Stomach (tissue), 9 donors: ENCODE data around the gene TMEM147. TPM values are rescaled to one million over a fixed set of nuclear protein-coding genes. Genes with fewer than 3 reads are reported as not detected.

Experiments
- DNase-seq, 2 donors: peaks; one replicate each; pipeline versions ENCODE4 v3.0.0 to v3.0.0-alpha.2; 2013 to 2019
- H3K27ac ChIP-seq, 5 donors: fragments of 200-600 bp in 4 of 5; sonication (generic) in 4 of 5; one replicate each; pipeline ENCODE4 v1.5.1; 2013 to 2019; ENCODE audit warnings: mild to moderate bottlenecking in 1 of 5, moderate library complexity in 1 of 5
- H3K27me3 ChIP-seq, 3 donors: fragments of 200-600 bp; sonication (generic); one replicate each; pipeline ENCODE4 v1.5.1; 2017 to 2019; ENCODE audit warnings: mixed run types in 1 of 3
- H3K36me3 ChIP-seq, 4 donors: fragments of 200-600 bp; sonication (generic); 1 replicate in 3 of 4; 2 replicates in 1 of 4; pipeline ENCODE4 v1.5.1; 2016 to 2019
- H3K4me1 ChIP-seq, 4 donors: fragments of 200-600 bp; sonication (generic); one replicate each; pipeline ENCODE4 v1.5.1; 2016 to 2019
- H3K4me3 ChIP-seq, 4 donors: fragments of 200-600 bp; sonication (generic) in 3 of 4; one replicate each; pipeline ENCODE4 v1.5.1; 2016 to 2019; ENCODE audit warnings: mild to moderate bottlenecking in 1 of 4
- H3K9me3 ChIP-seq, 4 donors: fragments of 200-600 bp; sonication (generic); one replicate each; pipeline ENCODE4 v1.5.1; 2016 to 2019
- CTCF ChIP-seq, 7 experiments: fragments of 450-650 bp in 4 of 7; fragments of 200-600 bp in 3 of 7; sonication (generic) in 3 of 7; IDR thresholded peaks; one replicate each; pipeline ENCODE4 v1.5.1; 2016 to 2019; ENCODE audit warnings: antibody characterized with exemption in 7 of 7, control low read depth in 2 of 7, mild to moderate bottlenecking in 1 of 7
- EP300 ChIP-seq: sonication (generic); formaldehyde crosslinking; IDR thresholded peaks from one replicate; pipeline ENCODE4 v1.6.1; 2017; ENCODE audit warnings: antibody characterized with exemption
- POLR2A ChIP-seq, 4 donors: fragments of 450-650 bp; IDR thresholded peaks; one replicate each; pipeline ENCODE4 v1.6.1; 2016; ENCODE audit warnings: antibody characterized with exemption in 4 of 4, control low read depth in 2 of 4, mild to moderate bottlenecking in 1 of 4, moderate library complexity in 1 of 4
- POLR2AphosphoS5 ChIP-seq, 3 donors: sonication (generic); formaldehyde crosslinking; IDR thresholded peaks; one replicate each; pipeline ENCODE4 v1.6.1; 2016; ENCODE audit warnings: antibody characterized with exemption in 3 of 3
- WGBS, 5 donors: extraction: QIAGEN DNeasy Blood & Tissue Kit in 3 of 5; methylation state at CpG; one replicate each; pipeline versions ENCODE4 v1.1.5 to v1.1.7; 2013 to 2018; 5-methylcytosine and 5-hydroxymethylcytosine counted together
- intact Hi-C: fragments of 100-400 bp; cut with DNase I; formaldehyde crosslinking; loops from one replicate; pipeline ENCODE4 v1.15.1; 2023; ENCODE audit warnings: low total_unique reads
- polyA plus RNA-seq, 3 donors: library from polyadenylated mRNA; stranded (reverse); fragments of 200-250 nt; gene quantifications; one replicate each; pipeline ENCODE4 v1.2.3, GENCODE V29; 2013
- total RNA-seq, 5 donors: library from RNA; depleted of rRNA; stranded (reverse); fragments of >200 nt; gene quantifications; one replicate each; pipeline versions ENCODE4 v1.1.0 to v1.2.3, GENCODE V29; 2014 to 2016
- donor health status: healthy with polysubstance abuse.
- donor health status: Bipolar disorder and iron deficiency.
- donor health status: healthy.

Gene TMEM147
- total and polyA plus RNA-seq, 8 donors = 7.0 to 131 (median 62.5) TPM

- 78 to 90% (median 84%) methylated on average over 6 to 7 of the region's 7 CpGs for WGBS, 5 donors
- no peak overlapping the region for H3K4me3 ChIP-seq
- intact Hi-C loops = no loop called here
- peaks cover 0 to 36% (median 5%) of the 10 kb centered on the region in 3 donors for H3K27me3 ChIP-seq
- peaks cover 0 to 4% (median 0%) of the 10 kb centered on the region in 4 donors for H3K36me3 ChIP-seq
- peaks cover 0 to 25% (median 10%) of the 10 kb centered on the region in 4 donors for H3K4me1 ChIP-seq
- TF ChIP-seq POLR2A (IDR thresholded peaks at IDR 0.05) (no peak), EP300 (no peak), CTCF (IDR thresholded peaks at IDR 0.05) (no peak), POLR2AphosphoS5 (IDR thresholded peaks at IDR 0.05) (no peak)
- H3K9me3 ChIP-seq = no peaks in the 10 kb centered on the region
- DNase-seq = no peak
- H3K27ac ChIP-seq = no peak overlapping the region
Measured at GRCh38 chr19:35506011-35506410, 39.4 kb upstream of the TMEM147 start.

- H3K27me3 ChIP-seq = peaks cover 0 to 52% (median 5%) of the 10 kb centered on the region in 3 donors
- H3K4me1 ChIP-seq = peaks cover 0 to 25% (median 10%) of the 10 kb centered on the region in 4 donors
- TF ChIP-seq POLR2A (IDR thresholded peaks at IDR 0.05) (no peak), CTCF (IDR thresholded peaks at IDR 0.05) (no peak), POLR2AphosphoS5 (IDR thresholded peaks at IDR 0.05) (no peak), EP300 (no peak)
- no peak overlapping the region for H3K27ac ChIP-seq
- H3K4me3 ChIP-seq = no peak overlapping the region
- no peak for DNase-seq
- no peaks in the 10 kb centered on the region for H3K9me3 ChIP-seq
- intact Hi-C loops = no loop called here
- WGBS, 5 donors = 82 to 92% (median 88%) methylated on average over 11 of the region's 11 CpGs
- H3K36me3 ChIP-seq = peaks cover 0 to 4% (median 0%) of the 10 kb centered on the region in 4 donors
Measured at GRCh38 chr19:35507561-35507960, 37.9 kb upstream of the TMEM147 start.

GRCh38 chr19:35508129-35508528 is 37.3 kb upstream of the TMEM147 start:
- H3K27me3 ChIP-seq = peaks cover 0 to 57% (median 5%) of the 10 kb centered on the region in 3 donors
- intact Hi-C loops = no loop called here

GRCh38 chr19:35509018-35509652 is 36.3 kb upstream of the TMEM147 start:
- peaks cover 0 to 25% (median 10%) of the 10 kb centered on the region in 4 donors for H3K4me1 ChIP-seq
- TF ChIP-seq CTCF (IDR thresholded peaks at IDR 0.05) (no peak), EP300 (no peak), POLR2A (IDR thresholded peaks at IDR 0.05) (no peak), POLR2AphosphoS5 (IDR thresholded peaks at IDR 0.05) (peak in 2 of 3 donors; percentile 46 to 53)
- peak overlapping the region; percentile 29 to 80 (median 79) for H3K27ac ChIP-seq
- WGBS, 5 donors = 16 to 29% (median 19%) methylated on average over 12 of the region's 12 CpGs
- H3K36me3 ChIP-seq = peaks cover 0 to 4% (median 0%) of the 10 kb centered on the region in 4 donors
- no peaks in the 10 kb centered on the region for H3K9me3 ChIP-seq
- peaks cover 0 to 67% (median 5%) of the 10 kb centered on the region in 3 donors for H3K27me3 ChIP-seq
- H3K4me3 ChIP-seq = peak overlapping the region; percentile 43 to 50 (median 46)
- intact Hi-C loops = no loop called here
- DNase-seq = peak; percentile 71 to 89

More at GRCh38 chr19:35508129-35508528, 37.3 kb upstream of the TMEM147 start:
- H3K9me3 ChIP-seq = no peaks in the 10 kb centered on the region
- TF ChIP-seq POLR2AphosphoS5 (IDR thresholded peaks at IDR 0.05) (no peak), CTCF (IDR thresholded peaks at IDR 0.05) (no peak), EP300 (no peak), POLR2A (IDR thresholded peaks at IDR 0.05) (no peak)
- H3K4me1 ChIP-seq = peaks cover 0 to 25% (median 10%) of the 10 kb centered on the region in 4 donors
- H3K27ac ChIP-seq = no peak overlapping the region
- no peak overlapping the region for H3K4me3 ChIP-seq
- 78 to 96% (median 89%) methylated on average over 3 of the region's 3 CpGs for WGBS, 5 donors
- DNase-seq = no peak
- H3K36me3 ChIP-seq = peaks cover 0 to 4% (median 0%) of the 10 kb centered on the region in 4 donors
